Activated T-helper 17 cell treated with anti-CD3 and anti-CD28 coated beads, Interleukin-2, amount 50 U/mL, for 72 hours (primary cell): ENCODE measurements around the gene NEUROG3. TPM values are rescaled to one million over a fixed set of nuclear protein-coding genes. Genes with fewer than 3 reads are reported as not detected.
"Not testable (repeated sequence)": the region's sequence is repeated elsewhere in the genome, so short reads cannot be mapped to it uniquely, and the experiment has no call there.

Experiments
- ATAC-seq: fragments of 150-1000 bp; cut with Tn5 transposase; replicated peaks from 2 replicates; pipeline ENCODE4 v1.10.0; 2021; ENCODE audit warnings: mild to moderate bottlenecking, moderate library complexity
- H3K27ac Mint-ChIP-seq: one replicate; pipeline ENCODE4 v1.8.0; 2022; ENCODE audit warnings: mixed read lengths
- H3K27me3 Mint-ChIP-seq: one replicate; pipeline ENCODE4 v1.8.0; 2022; ENCODE audit warnings: mixed read lengths
- H3K36me3 Mint-ChIP-seq: one replicate; pipeline ENCODE4 v1.8.0; 2022; ENCODE audit warnings: low read depth, mild to moderate bottlenecking, mixed read lengths
- H3K4me1 Mint-ChIP-seq: one replicate; pipeline ENCODE4 v1.8.0; 2022; ENCODE audit warnings: mixed read lengths
- H3K4me3 Mint-ChIP-seq: one replicate; pipeline ENCODE4 v1.8.0; 2022; ENCODE audit warnings: mild to moderate bottlenecking, mixed read lengths
- H3K9me3 Mint-ChIP-seq: one replicate; pipeline ENCODE4 v1.8.0; 2022; ENCODE audit warnings: mixed read lengths
- total RNA-seq, 2 donors: library from RNA; stranded (reverse); gene quantifications; one replicate each; pipeline ENCODE4 v1.2.3, GENCODE V29; 2022

The NEUROG3 gene
- total RNA-seq, 2 donors from 2014 or later, result 0.78 to 1.1 TPM

DNA sequence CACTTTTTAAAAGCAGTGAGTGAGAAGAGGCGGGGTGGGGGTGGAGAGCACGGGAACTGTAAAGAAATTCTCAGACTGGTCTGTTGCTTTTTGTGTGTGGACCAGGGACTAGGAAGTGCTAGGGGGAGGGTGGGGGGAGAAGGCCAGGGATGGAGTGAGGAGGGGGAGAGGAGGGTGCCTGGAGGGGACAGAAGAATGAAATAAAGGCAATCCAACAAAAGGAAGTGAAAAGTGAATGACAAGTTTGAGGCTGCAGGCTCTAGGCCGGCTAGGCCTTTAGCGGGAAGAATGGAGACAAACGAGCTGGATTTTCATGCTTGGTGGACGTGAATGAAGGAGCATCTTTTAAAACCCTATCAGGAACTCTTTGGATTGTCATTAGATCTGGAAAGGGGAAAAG lies 13.7 kb downstream of the NEUROG3 start:
- ATAC-seq, result no peak
- H3K4me1 Mint-ChIP-seq, result peaks cover 10% of the 10 kb centered on the region
- H3K9me3 Mint-ChIP-seq, result no peaks in the 10 kb centered on the region
- no peak overlapping the region for H3K4me3 Mint-ChIP-seq
- no peaks in the 10 kb centered on the region for H3K36me3 Mint-ChIP-seq
- peaks cover 7% of the 10 kb centered on the region for H3K27me3 Mint-ChIP-seq
- no peak overlapping the region for H3K27ac Mint-ChIP-seq

DNA sequence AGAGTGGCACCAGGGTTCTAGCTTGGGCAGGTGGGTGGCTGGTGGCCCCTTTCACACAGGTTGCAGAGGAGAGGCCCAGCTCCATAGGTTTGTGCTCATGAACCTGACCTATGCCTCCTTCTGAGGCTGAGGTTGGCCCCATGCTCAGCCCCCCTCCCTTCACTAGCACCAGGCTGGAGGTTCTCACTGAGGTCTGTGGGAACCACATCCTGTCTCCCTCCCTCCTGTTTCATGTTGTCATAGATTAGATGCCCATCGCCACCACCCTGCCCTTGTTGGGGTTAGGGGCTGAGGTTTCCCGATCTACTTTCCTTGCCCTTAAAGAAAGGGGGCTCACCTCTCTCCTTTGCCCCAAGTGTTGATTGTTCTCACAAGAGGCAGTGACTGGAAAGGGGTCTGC lies 14.7 kb downstream of the NEUROG3 start:
- H3K27ac Mint-ChIP-seq, result peak overlapping the region; percentile 50
- ATAC-seq, result peak; percentile 68
- no peaks in the 10 kb centered on the region for H3K36me3 Mint-ChIP-seq
- peaks cover 10% of the 10 kb centered on the region for H3K4me1 Mint-ChIP-seq
- H3K9me3 Mint-ChIP-seq, result no peaks in the 10 kb centered on the region
- peak overlapping the region; percentile 15 for H3K4me3 Mint-ChIP-seq
- H3K27me3 Mint-ChIP-seq, result peaks cover 4% of the 10 kb centered on the region

DNA sequence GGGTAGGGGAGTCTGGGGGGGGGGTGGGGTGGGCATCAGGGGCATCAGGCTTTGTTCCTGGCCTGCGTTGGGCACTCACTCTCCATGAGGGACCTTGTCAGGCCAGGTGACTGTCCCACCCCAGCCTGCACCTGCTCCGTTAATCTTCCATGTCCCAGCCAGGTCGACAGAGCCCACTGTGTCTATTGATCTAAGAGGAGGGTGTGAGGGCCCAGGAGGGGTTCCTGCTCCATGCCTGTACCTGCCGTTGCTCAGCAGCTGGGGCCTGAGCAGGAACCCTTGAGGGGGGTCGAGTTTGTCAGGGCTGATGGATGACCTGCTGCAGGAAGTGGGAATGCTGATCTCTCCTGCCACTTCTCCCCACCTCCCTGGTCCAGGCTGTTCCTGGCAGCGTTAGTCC lies 18.6 kb downstream of the NEUROG3 start:
- no peaks in the 10 kb centered on the region for H3K36me3 Mint-ChIP-seq

DNA sequence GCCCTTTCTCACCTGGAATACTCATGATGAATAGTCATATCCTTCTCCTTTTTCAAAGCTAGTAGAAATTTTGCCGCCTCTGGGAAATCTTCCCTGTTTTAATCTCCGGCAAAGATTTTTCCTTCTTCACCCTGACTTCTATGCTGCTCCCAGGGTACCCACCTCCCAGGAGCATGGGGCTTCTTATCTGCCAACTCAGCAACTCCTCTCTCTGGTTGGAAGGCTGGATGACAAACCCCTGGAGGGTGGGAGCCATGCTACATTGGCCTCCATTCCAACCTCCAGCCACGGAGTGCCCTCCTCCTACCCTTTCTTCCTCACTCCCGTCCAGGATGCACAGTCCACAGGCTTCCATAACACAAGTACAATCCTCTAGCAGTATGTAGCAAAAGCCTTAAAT lies 19.9 kb downstream of the NEUROG3 start:
- peaks cover 4% of the 10 kb centered on the region for H3K4me1 Mint-ChIP-seq
- no peaks in the 10 kb centered on the region for H3K36me3 Mint-ChIP-seq
- no peak overlapping the region for H3K4me3 Mint-ChIP-seq
- ATAC-seq, result no peak
- peaks cover 20% of the 10 kb centered on the region for H3K9me3 Mint-ChIP-seq
- no peak overlapping the region for H3K27ac Mint-ChIP-seq
- H3K27me3 Mint-ChIP-seq, result peaks cover 18% of the 10 kb centered on the region

More for the DNA sequence above, 18.6 kb downstream of the NEUROG3 start:
- ATAC-seq, result no peak
- no peak overlapping the region for H3K4me3 Mint-ChIP-seq
- H3K9me3 Mint-ChIP-seq, result peaks cover 13% of the 10 kb centered on the region
- H3K27ac Mint-ChIP-seq, result no peak overlapping the region
- H3K4me1 Mint-ChIP-seq, result peaks cover 10% of the 10 kb centered on the region
- peaks cover 18% of the 10 kb centered on the region for H3K27me3 Mint-ChIP-seq

DNA sequence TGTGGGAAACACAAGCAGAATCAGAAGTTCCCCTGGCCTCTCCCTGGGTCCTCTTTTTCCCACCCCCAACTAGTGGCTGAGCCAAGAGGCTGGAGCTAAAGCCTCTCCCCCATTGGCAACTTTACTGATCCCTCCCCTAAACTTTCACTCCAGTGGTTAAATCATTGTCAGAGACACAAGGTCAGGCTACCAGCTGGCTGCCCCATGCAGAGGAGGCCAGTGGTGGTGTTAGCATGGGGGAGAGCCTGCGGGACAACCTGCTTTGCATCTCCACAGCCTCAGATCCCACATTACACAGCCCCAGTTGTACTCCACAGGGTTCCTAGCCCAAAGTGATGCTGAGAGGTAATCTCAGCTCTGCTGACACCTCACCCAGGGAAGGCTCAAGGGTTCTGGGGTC lies 21.0 kb downstream of the NEUROG3 start:
- ATAC-seq, result no peak
- Mint-ChIP-seq H3K27ac (no peak overlapping the region), H3K27me3 (peaks cover 18% of the 10 kb centered on the region), H3K9me3 (peaks cover 24% of the 10 kb centered on the region), H3K4me3 (no peak overlapping the region), H3K36me3 (no peaks in the 10 kb centered on the region), H3K4me1 (no peaks in the 10 kb centered on the region)

DNA sequence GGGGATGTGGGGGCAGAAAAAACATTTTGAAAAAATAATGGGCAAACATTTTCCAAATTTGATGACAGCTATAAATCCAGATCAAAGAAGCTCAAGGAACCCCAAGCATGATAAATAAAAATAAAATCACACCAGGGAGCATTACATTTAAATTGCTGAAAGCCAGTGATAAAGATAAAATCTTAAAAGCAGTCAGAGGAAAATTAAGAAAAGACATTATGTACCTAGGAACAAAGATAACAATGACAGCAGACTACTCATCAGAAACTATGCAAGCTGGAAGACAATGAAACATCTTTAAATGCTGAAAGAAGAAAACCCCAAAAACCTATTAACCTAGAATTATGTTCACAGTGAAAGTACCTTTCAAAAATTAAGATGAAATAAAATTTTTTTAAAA lies 23.3 kb downstream of the NEUROG3 start:
- H3K27me3 Mint-ChIP-seq, result peaks cover 15% of the 10 kb centered on the region

DNA sequence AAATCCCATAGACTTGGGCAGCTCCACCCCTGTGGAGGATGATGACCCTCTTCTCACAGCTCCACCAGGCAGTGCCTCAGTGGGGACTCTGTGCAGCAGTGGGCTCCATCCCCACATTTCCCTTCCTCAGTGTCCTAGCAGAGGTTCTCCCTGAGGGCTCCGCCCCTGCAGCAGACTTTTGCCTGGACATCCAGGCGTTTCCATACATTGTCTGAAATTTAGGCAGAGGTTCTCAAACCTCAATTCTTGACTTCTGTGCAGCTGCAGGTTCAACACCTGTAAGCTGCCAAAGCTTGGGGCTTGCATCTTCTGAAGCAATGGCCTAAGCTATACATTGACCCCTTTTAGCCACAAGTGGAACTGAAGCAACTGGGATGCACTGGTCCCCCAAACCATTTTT lies 31.8 kb downstream of the NEUROG3 start:
- ATAC-seq, result no peak
- peaks cover 7% of the 10 kb centered on the region for H3K27me3 Mint-ChIP-seq
- peaks cover 7% of the 10 kb centered on the region for H3K9me3 Mint-ChIP-seq
- H3K27ac Mint-ChIP-seq, result no peak overlapping the region
- H3K4me1 Mint-ChIP-seq, result no peaks in the 10 kb centered on the region
- no peak overlapping the region for H3K4me3 Mint-ChIP-seq
- H3K36me3 Mint-ChIP-seq, result no peaks in the 10 kb centered on the region

More for the DNA sequence above, 23.3 kb downstream of the NEUROG3 start:
- peaks cover 26% of the 10 kb centered on the region for H3K9me3 Mint-ChIP-seq
- no peak overlapping the region for H3K4me3 Mint-ChIP-seq
- no peak for ATAC-seq
- no peaks in the 10 kb centered on the region for H3K4me1 Mint-ChIP-seq
- H3K36me3 Mint-ChIP-seq, result no peaks in the 10 kb centered on the region
- no peak overlapping the region for H3K27ac Mint-ChIP-seq

DNA sequence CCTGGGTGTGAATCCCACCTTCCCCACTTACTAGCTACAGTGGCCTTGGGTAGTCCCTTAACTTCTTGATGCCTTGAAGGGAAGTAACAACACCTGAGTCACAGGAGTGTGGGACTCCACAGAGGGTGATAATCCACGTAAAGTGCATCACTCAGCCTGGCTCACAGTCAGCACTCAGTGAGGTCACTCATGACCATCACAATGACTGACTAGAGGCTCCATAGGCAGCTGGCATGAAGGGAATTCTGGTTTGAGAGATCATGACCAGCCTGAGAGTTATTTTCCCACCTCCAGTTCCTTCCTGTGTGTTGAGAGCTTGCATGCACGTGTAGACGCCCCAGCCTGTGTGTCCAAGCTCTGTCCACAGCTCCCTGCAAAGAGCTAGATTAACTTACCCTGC lies 34.8 kb downstream of the NEUROG3 start:
- Mint-ChIP-seq H3K27me3 (peaks cover 7% of the 10 kb centered on the region), H3K36me3 (no peaks in the 10 kb centered on the region), H3K4me3 (no peak overlapping the region), H3K4me1 (no peaks in the 10 kb centered on the region), H3K9me3 (peaks cover 7% of the 10 kb centered on the region), H3K27ac (no peak overlapping the region)
- no peak for ATAC-seq

DNA sequence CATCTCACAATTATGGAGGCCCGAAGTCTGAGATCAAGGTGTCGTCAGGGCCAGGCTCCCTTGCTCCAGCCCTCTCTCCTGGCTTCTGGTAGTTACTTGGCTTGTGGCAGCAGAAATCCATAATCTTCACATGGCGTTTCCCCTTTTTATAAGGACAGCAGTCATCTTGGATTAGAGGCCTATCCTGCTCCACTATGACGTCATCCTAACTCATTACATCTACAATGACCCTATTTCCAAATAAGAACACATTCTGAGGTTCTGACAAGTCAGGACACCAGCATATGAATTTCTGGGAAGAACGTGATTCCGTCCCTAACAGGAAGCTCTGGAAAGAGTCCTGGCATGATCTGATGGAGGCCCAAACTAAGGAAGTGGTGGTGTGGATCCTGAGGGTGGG lies 35.8 kb downstream of the NEUROG3 start:
- Mint-ChIP-seq H3K36me3 (no peaks in the 10 kb centered on the region), H3K4me1 (no peaks in the 10 kb centered on the region)
- ATAC-seq, result no peak

DNA sequence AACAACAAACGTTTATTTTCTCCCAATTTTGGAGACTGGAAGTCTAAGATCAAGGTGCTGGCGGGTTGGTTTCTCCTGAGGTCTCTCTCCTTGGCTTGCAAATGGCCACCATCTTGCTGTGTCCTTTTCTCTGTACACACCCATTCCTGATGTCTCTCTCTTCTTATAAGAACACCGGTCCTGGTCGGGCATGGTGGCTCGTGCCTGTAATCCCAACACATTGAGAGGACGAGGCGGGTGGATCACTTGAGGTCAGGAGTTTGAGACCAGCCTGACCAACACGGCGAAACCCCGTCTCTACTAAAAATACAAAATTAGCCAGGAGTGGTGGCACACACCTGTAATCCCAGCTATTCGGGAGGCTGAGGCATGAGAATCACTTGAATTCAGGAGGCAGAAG lies 36.7 kb downstream of the NEUROG3 start:
- H3K4me3 Mint-ChIP-seq, ATAC-seq, H3K36me3 Mint-ChIP-seq, H3K27ac Mint-ChIP-seq, H3K9me3 Mint-ChIP-seq, H3K27me3 Mint-ChIP-seq, H3K4me1 Mint-ChIP-seq: not testable (repeated sequence)

More for the DNA sequence above, 35.8 kb downstream of the NEUROG3 start:
- H3K27ac Mint-ChIP-seq, result no peak overlapping the region
- no peak overlapping the region for H3K4me3 Mint-ChIP-seq
- peaks cover 9% of the 10 kb centered on the region for H3K27me3 Mint-ChIP-seq
- H3K9me3 Mint-ChIP-seq, result peaks cover 7% of the 10 kb centered on the region

DNA sequence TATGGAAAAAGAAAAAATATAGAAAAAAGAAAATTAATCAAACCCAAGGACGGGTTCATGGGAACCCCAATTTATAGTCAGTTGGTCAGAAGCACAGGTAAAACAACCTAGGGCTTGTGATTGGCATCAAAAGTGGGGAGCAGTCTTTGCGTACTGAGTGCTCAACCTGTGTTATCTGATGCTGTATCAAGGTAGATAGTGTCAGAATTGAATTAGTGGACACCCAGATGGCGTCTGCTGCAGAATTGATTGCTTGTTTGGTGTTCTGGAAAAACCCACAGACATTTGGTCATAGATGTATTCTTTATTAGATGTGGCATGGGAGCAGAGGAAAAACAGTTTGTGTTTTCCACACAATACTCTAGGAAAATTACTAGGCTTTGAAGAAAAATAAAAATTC lies 39.6 kb downstream of the NEUROG3 start:
- H3K36me3 Mint-ChIP-seq, result no peaks in the 10 kb centered on the region
- H3K4me1 Mint-ChIP-seq, result no peaks in the 10 kb centered on the region
- peaks cover 4% of the 10 kb centered on the region for H3K27me3 Mint-ChIP-seq
- no peak overlapping the region for H3K4me3 Mint-ChIP-seq
- ATAC-seq, result no peak
- H3K27ac Mint-ChIP-seq, result no peak overlapping the region
- H3K9me3 Mint-ChIP-seq, result no peaks in the 10 kb centered on the region

DNA sequence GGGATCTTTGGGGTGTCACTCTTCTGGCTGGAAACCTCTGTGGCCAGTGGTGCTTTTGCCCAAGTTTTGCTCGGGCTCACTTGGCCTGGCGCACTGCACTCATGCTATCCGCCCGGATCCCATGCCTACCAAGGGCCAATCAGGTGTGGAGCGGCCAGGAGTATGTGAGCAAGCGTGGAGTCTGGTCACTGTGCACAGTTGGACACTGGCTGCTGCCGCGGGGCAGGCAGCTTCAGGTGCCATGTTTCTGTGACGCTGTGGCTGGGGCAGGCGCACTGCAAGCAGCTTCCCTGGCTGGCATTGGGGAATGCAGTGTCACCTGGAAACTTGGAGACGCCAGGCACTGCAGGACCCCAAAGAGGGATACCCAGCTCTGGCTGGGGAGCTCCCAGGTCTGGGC lies 45.3 kb downstream of the NEUROG3 start:
- ATAC-seq, result no peak
- no peak overlapping the region for H3K27ac Mint-ChIP-seq

More for the DNA sequence above, 45.3 kb downstream of the NEUROG3 start:
- Mint-ChIP-seq H3K27me3 (peaks cover 3% of the 10 kb centered on the region), H3K4me3 (no peak overlapping the region), H3K36me3 (no peaks in the 10 kb centered on the region), H3K4me1 (no peaks in the 10 kb centered on the region), H3K9me3 (no peaks in the 10 kb centered on the region)

Other genes with a start within 250 kb of the NEUROG3 start
- not detected for gene TACR2, start 156.5 kb downstream of the NEUROG3 start, total RNA-seq
- gene TSPAN15, start 122.0 kb downstream of the NEUROG3 start, total RNA-seq, result 10 to 100 TPM in 1 of 2 donors, 1 to 10 TPM in 1; 4.9 to 12.7 TPM
- gene FAM241B, start 56.8 kb upstream of the NEUROG3 start, total RNA-seq, result 10 to 100 TPM in 1 of 2 donors, 1 to 10 TPM in 1; 9.4 to 16.0 TPM
- not detected for gene COL13A1, start 228.5 kb upstream of the NEUROG3 start, total RNA-seq